ENCODE data around the gene ISYNA1. TPM values are rescaled to one million over a fixed set of nuclear protein-coding genes. Genes with fewer than 3 reads are reported as not detected.

Gene ISYNA1
- total and polyA plus RNA-seq, 7 donors = 6.3 to 17.0 (median 9.8) TPM

DNA sequence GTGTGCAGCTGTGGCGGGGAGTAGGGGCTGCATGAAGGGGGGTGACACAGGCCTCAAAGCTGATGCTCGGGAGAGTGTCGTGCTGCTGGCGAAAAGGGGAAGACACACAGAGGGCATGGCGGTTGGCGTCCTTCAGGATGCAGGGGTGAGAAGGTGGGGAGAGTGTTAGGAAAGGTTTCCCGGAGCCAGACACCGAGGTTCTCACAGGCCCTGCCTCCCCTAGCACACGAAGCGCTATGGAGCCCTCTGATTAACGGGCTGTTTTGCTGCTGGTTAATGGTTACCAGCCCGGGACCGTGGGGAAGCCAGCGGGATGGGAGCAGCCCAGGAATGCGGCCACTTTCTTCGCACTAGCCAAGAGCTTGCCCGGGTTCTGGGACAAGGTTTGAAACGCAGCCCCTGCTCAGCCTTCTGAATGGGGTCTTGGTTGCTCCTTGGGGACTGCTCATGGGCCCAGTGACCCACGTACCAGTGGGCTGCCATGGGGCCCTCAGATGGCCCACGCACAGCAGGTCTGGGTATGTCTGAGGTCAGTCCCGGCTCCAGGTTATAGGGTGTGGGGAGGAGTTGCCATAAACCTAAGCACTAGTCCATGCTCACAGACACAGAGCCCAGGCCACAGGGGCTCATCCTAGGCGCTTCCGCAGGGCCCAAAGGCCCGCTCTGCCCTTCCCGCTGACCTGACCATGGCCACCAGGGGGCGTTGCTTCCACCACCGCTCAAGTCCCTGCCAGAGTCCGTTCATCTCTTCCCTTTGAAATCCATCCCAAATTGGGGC is 31.3 kb upstream of the ISYNA1 start:
- no peak overlapping the region for H3K4me3 ChIP-seq
- H3K9me3 ChIP-seq = no peaks in the 10 kb centered on the region
- intact Hi-C loops (cut with DNase I) = loop anchor here in 1 of 2 donors (2.0 to 10.0 kb wide), 3 partner anchors 50 to 186 kb away; partner anchors contain the start of gene UBA52
- ATAC-seq = peak; percentile 34 to 66 (median 46)
- peak overlapping the region; percentile 78 for H3K27ac ChIP-seq
- 63 to 70% (median 66%) methylated on average over 28 of the region's 28 CpGs for WGBS, 3 donors
- TF ChIP-seq, protein P1, sequence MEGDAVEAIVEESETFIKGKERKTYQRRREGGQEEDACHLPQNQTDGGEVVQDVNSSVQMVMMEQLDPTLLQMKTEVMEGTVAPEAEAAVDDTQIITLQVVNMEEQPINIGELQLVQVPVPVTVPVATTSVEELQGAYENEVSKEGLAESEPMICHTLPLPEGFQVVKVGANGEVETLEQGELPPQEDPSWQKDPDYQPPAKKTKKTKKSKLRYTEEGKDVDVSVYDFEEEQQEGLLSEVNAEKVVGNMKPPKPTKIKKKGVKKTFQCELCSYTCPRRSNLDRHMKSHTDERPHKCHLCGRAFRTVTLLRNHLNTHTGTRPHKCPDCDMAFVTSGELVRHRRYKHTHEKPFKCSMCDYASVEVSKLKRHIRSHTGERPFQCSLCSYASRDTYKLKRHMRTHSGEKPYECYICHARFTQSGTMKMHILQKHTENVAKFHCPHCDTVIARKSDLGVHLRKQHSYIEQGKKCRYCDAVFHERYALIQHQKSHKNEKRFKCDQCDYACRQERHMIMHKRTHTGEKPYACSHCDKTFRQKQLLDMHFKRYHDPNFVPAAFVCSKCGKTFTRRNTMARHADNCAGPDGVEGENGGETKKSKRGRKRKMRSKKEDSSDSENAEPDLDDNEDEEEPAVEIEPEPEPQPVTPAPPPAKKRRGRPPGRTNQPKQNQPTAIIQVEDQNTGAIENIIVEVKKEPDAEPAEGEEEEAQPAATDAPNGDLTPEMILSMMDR (IDR thresholded peaks at IDR 0.05) = peak; percentile 77
- peaks cover 75% of the 10 kb centered on the region for H3K4me1 ChIP-seq
- peaks cover 0 to 28% of the 10 kb centered on the region in 2 donors for H3K36me3 ChIP-seq (ENCODE audit: insufficient read depth in 1 of 2, low read depth in 1 of 2)
- H3K27me3 ChIP-seq (ENCODE audit: insufficient read depth in 3 of 3, low read length in 2 of 3) = no peaks in the 10 kb centered on the region
- DNase-seq = peak; percentile 80 to 87

DNA sequence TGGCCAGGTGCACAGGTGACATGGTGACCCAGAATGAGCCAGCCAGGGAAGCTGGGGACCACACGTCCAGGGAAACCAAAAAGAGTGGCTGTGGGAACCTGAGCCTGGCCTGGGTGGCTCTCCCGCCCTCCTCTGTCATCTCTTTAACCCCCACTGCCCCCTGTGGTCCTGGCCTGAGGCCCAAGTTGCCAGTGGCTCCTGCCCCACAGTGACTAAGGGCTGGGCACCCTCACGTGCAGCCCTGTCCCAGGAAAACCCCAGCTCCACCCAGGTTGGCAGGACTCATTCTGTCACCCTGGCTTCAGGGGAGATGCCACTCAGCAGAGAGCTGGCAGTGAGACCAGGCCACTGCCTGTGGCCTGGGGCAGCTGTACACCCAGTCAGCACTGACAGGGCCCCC is 30.6 kb upstream of the ISYNA1 start:
- Histone ChIP-seq H3K4me1 (peaks cover 72% of the 10 kb centered on the region), H3K36me3 (ENCODE audit: insufficient read depth in 1 of 2, low read depth in 1 of 2) (peaks cover 0 to 29% of the 10 kb centered on the region in 2 donors), H3K27ac (peak overlapping the region; percentile 78), H3K9me3 (no peaks in the 10 kb centered on the region), H3K27me3 (ENCODE audit: insufficient read depth in 3 of 3, low read length in 2 of 3) (no peaks in the 10 kb centered on the region), H3K4me3 (no peak overlapping the region)
- intact Hi-C loops (cut with DNase I) = loop anchor here in 1 of 2 donors (2.0 to 10.0 kb wide), 3 partner anchors 50 to 186 kb away; partner anchors contain the start of gene UBA52
- peak; percentile 83 to 95 for DNase-seq
- peak; percentile 79 to 85 (median 83) for ATAC-seq
- TF ChIP-seq, protein P1 (IDR thresholded peaks at IDR 0.05) = no peak
- WGBS, 3 donors = 21 to 40% (median 30%) methylated on average over 3 of the region's 3 CpGs

DNA sequence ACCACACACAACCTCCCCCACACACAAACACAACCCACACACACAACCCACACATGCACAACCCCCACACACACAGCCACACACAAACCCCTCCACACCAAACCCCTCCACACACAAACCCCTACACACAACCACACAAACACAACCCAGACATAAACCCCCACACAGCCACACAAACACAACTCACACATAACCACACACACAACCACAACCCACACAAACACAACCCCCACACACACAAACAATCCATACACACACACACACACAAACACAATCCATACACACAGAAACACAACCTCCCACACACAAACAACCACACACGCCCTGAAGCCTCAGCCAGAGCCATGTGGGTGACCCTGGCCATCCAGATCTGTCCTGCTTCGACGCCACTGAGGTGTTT is 30.0 kb upstream of the ISYNA1 start:
- Histone ChIP-seq H3K9me3 (no peaks in the 10 kb centered on the region), H3K36me3 (ENCODE audit: insufficient read depth in 1 of 2, low read depth in 1 of 2) (peaks cover 0 to 30% of the 10 kb centered on the region in 2 donors), H3K4me3 (no peak overlapping the region), H3K27me3 (ENCODE audit: insufficient read depth in 3 of 3, low read length in 2 of 3) (no peaks in the 10 kb centered on the region), H3K27ac (peak overlapping the region; percentile 78), H3K4me1 (peaks cover 67% of the 10 kb centered on the region)
- TF ChIP-seq, protein P1 (IDR thresholded peaks at IDR 0.05) = no peak
- ATAC-seq (peak in 2 of 4 donors; percentile 1 to 2), DNase-seq (no peak)
- WGBS, 3 donors = 62 to 74% (median 62%) methylated on average over 3 of the region's 3 CpGs
- intact Hi-C loops (cut with DNase I) = loop anchor here in 1 of 2 donors (2.0 to 10.0 kb wide), 3 partner anchors 51 to 187 kb away; partner anchors contain the start of gene UBA52

DNA sequence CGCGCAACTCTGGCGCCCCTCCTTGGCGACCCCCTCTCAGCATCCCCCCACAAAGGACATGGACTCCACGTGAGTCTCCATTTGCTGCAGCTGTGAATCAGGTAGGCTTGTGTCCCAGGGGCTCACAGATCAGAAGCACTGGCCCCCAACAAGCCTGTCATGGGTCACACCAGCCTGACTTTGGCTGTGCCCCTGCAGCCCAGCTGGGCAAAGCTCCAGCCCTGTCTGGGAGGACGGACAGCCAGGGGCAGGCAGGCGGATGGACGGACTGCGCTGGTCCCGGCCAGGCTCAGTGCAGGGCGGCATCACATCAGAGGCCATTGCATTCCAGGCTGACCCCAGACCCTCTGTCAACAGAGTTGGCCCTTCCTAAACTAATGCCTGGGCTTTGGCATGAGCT is 28.4 kb upstream of the ISYNA1 start:
- no peak for ATAC-seq
- no peak for DNase-seq
- H3K4me3 ChIP-seq = no peak overlapping the region
- TF ChIP-seq, protein P1 (IDR thresholded peaks at IDR 0.05) = no peak
- peaks cover 0 to 21% of the 10 kb centered on the region in 2 donors for H3K36me3 ChIP-seq (ENCODE audit: insufficient read depth in 1 of 2, low read depth in 1 of 2)
- peak overlapping the region; percentile 88 for H3K27ac ChIP-seq
- H3K9me3 ChIP-seq = no peaks in the 10 kb centered on the region
- 70 to 82% (median 71%) methylated on average over 7 to 11 of the region's 11 CpGs for WGBS, 3 donors
- intact Hi-C loops (cut with DNase I) = loop anchor here in 1 of 2 donors (5.0 to 10.0 kb wide), 2 partner anchors 106 to 188 kb away; partner anchors contain the start of gene UBA52
- peaks cover 69% of the 10 kb centered on the region for H3K4me1 ChIP-seq
- H3K27me3 ChIP-seq (ENCODE audit: insufficient read depth in 3 of 3, low read length in 2 of 3) = no peaks in the 10 kb centered on the region
